ENCODE data around the gene PPP1R17. TPM values are rescaled to one million over a fixed set of nuclear protein-coding genes. Genes with fewer than 3 reads are reported as not detected.

Gene PPP1R17
- not detected in 2 replicates for total RNA-seq

DNA sequence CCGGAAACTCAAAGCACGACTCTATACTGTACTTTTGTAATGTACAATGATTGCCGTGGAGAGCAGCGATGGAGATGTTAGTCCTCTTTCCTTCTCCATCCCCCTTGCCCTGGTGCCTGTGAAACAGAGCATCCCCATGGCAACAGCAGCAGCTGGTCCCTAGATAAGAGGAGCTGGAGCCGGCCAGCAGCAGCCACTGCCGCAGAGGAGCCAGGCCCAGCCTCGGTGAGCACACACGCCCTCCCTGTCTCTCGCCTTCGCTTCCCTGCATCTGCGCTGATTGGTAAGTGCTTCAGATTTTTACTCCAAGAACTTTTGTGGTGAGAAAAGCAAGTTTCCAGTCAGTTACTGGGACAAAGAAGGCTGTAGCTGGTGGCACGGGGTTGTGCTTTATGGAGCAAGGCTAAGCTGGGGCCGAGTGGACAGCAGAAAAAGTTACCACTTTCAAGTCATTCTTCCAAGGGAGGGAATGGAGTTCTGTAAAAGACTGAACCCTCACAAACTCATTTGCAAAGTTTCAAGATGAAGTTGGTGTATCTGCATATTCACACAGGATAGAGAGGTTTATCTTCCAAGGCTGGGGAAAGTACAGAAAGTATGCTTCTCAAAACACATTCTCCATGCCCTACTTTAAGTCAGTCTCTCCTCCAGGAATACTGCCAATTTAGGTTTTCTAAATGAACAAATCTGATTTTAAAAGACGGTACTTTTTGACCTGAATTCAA is at the start of gene PPP1R17:
PPP1R17 (plus strand) TSS at position 192 of the 725 bp plus-strand sequence. CDS start 5,227 bp downstream, outside the sequence.

Other genes with a start within 250 kb of the PPP1R17 start
- gene ITPRID1, start 173.1 kb upstream of the PPP1R17 start, total RNA-seq: not detected in 2 replicates